HFFc6 (cell line): ENCODE results near the gene APELA. TPM values are rescaled to one million over a fixed set of nuclear protein-coding genes. Genes with fewer than 3 reads are reported as not detected.

ENCODE experiments used
- DNase-seq: peaks from one replicate; pipeline ENCODE4 v3.0.0-alpha.2; 2018
- H3K27ac Mint-ChIP-seq: 2 replicates; pipeline ENCODE4 v1.8.0; 2020; ENCODE audit warnings: mild to moderate bottlenecking, mixed read lengths
- H3K27me3 Mint-ChIP-seq: 2 replicates; pipeline ENCODE4 v1.8.0; 2021; ENCODE audit warnings: mild to moderate bottlenecking, moderate library complexity, mixed read lengths; ENCODE audit not compliant: insufficient read depth
- H3K36me3 Mint-ChIP-seq: 2 replicates; pipeline ENCODE4 v1.8.0; 2021; ENCODE audit warnings: low read depth, mixed read lengths
- H3K4me1 Mint-ChIP-seq: 2 replicates; pipeline ENCODE4 v1.8.0; 2020; ENCODE audit warnings: low read depth, mixed read lengths
- H3K4me3 Mint-ChIP-seq: 2 replicates; pipeline ENCODE4 v1.8.0; 2020; ENCODE audit warnings: mild to moderate bottlenecking, moderate library complexity, mixed read lengths
- H3K9me3 Mint-ChIP-seq: 2 replicates; pipeline ENCODE4 v1.8.0; 2020; ENCODE audit warnings: mild to moderate bottlenecking, mixed read lengths
- total RNA-seq, 6 experiments: library from RNA; stranded (reverse); fragmentation: NEBNext Ultra II Directional; extraction: Animal tissue kit (Norgen Biotek cat#: 25700); gene quantifications; 2 replicates in 1 of 6; 3 replicates in 5 of 6; pipeline ENCODE4 v1.2.3, GENCODE V29; 2021
- TF ChIP-seq, protein P1 (sequence below): fragments of 200-600 bp; sonication (generic); IDR thresholded peaks from 2 replicates; pipeline ENCODE4 v1.5.0; 2021; ENCODE audit warnings: antibody characterized with exemption, mild to moderate bottlenecking

APELA gene
- total RNA-seq, 6 experiments from 2014 or later = not detected

GRCh38 chr4:164856396-164856795 is 20.6 kb upstream of the APELA start:
- DNase-seq = no peak
- no peak overlapping the region for H3K27ac Mint-ChIP-seq
- H3K27me3 Mint-ChIP-seq = no peaks in the 10 kb centered on the region
- no peaks in the 10 kb centered on the region for H3K36me3 Mint-ChIP-seq
- TF ChIP-seq, protein P1, sequence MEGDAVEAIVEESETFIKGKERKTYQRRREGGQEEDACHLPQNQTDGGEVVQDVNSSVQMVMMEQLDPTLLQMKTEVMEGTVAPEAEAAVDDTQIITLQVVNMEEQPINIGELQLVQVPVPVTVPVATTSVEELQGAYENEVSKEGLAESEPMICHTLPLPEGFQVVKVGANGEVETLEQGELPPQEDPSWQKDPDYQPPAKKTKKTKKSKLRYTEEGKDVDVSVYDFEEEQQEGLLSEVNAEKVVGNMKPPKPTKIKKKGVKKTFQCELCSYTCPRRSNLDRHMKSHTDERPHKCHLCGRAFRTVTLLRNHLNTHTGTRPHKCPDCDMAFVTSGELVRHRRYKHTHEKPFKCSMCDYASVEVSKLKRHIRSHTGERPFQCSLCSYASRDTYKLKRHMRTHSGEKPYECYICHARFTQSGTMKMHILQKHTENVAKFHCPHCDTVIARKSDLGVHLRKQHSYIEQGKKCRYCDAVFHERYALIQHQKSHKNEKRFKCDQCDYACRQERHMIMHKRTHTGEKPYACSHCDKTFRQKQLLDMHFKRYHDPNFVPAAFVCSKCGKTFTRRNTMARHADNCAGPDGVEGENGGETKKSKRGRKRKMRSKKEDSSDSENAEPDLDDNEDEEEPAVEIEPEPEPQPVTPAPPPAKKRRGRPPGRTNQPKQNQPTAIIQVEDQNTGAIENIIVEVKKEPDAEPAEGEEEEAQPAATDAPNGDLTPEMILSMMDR = no peak
- no peaks in the 10 kb centered on the region for H3K4me1 Mint-ChIP-seq
- H3K4me3 Mint-ChIP-seq = no peak overlapping the region
- H3K9me3 Mint-ChIP-seq = peaks cover 37% of the 10 kb centered on the region

GRCh38 chr4:164866817-164867490 is 10.0 kb upstream of the APELA start:
- peaks cover 13% of the 10 kb centered on the region for H3K9me3 Mint-ChIP-seq
- H3K27ac Mint-ChIP-seq = no peak overlapping the region
- H3K36me3 Mint-ChIP-seq = no peaks in the 10 kb centered on the region
- no peaks in the 10 kb centered on the region for H3K4me1 Mint-ChIP-seq
- H3K4me3 Mint-ChIP-seq = no peak overlapping the region
- DNase-seq = no peak
- no peaks in the 10 kb centered on the region for H3K27me3 Mint-ChIP-seq
- TF ChIP-seq, protein P1 = no peak

GRCh38 chr4:164871673-164872072 is 5.3 kb upstream of the APELA start:
- Mint-ChIP-seq H3K27me3 (no peaks in the 10 kb centered on the region), H3K4me1 (no peaks in the 10 kb centered on the region), H3K36me3 (no peaks in the 10 kb centered on the region), H3K4me3 (no peak overlapping the region), H3K27ac (no peak overlapping the region), H3K9me3 (peaks cover 21% of the 10 kb centered on the region)
- no peak for DNase-seq
- TF ChIP-seq, protein P1 = no peak

DNA sequence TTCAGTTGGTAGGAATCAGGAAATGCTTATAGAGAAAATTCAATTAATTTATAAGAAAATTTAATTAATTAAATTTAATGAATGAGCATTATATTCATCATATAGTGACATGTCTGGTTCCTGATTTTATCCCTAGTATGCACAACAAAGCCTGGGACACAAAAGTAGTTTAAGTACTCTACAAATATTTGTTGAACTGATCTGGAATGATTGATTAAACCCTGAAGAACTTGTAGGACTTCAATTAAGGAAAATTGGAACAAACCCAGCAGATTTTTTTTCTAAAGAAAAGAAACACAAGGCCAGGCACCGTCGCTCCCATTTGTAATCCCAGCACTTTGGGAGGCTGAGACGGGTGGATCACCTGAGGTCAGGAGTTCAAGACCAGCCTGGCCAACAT is 4.5 kb upstream of the APELA start:
- no peak overlapping the region for H3K27ac Mint-ChIP-seq
- no peak overlapping the region for H3K4me3 Mint-ChIP-seq
- H3K27me3 Mint-ChIP-seq = no peaks in the 10 kb centered on the region
- H3K9me3 Mint-ChIP-seq = peaks cover 21% of the 10 kb centered on the region
- TF ChIP-seq, protein P1 = no peak
- H3K4me1 Mint-ChIP-seq = no peaks in the 10 kb centered on the region
- no peaks in the 10 kb centered on the region for H3K36me3 Mint-ChIP-seq
- no peak for DNase-seq

DNA sequence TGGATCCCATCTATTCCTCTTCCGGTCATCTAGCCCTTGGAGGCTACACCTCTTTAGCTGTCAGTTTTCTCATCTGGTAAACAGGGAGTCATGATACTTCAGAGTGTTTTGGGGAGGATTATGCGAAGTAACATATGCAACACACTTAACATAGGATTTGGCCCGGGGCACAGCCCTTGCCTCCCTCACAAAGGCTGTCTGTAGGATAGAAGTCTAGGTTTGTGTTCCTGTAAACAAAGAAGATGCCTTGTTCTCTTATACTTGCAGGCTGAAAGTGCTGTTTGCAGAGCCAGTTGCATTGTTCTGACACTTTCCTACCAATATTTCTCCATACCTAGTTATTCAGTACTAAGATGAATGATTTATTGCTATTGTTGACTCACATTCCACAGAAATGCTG is 2.2 kb upstream of the APELA start:
- DNase-seq = no peak

More for the DNA sequence above, 2.2 kb upstream of the APELA start:
- Mint-ChIP-seq H3K4me1 (no peaks in the 10 kb centered on the region), H3K36me3 (no peaks in the 10 kb centered on the region), H3K27me3 (no peaks in the 10 kb centered on the region), H3K9me3 (peaks cover 18% of the 10 kb centered on the region), H3K4me3 (no peak overlapping the region), H3K27ac (no peak overlapping the region)
- TF ChIP-seq, protein P1 = no peak
